SK-N-SH (cell line): Measurements from ENCODE around the gene SLC24A4. TPM values are rescaled to one million over a fixed set of nuclear protein-coding genes. Genes with fewer than 3 reads are reported as not detected.

Experiments used
- CTCF ChIA-PET: fragments of 300-600, 350-600 bp; formaldehyde crosslinking; extraction: SDS; loops from one replicate; lab custom pipeline; 2021; lab: Yijun Ruan, JAX
- POLR2A ChIA-PET: fragments of 350-600 bp; sonication (Branson Sonifier 250); formaldehyde crosslinking; extraction: SDS; loops from one replicate; lab custom pipeline; 2020; ENCODE audit warnings: antibody characterized with exemption, inconsistent platforms; lab: Yijun Ruan, JAX
- DNase-seq: peaks from one replicate; pipeline ENCODE4 v3.0.0; 2012
- H2AFZ ChIP-seq: fragments of 200-600 bp; sonication (generic); 2 replicates; pipeline ENCODE4 v1.8.1; 2016; ENCODE audit warnings: antibody characterized with exemption, mild to moderate bottlenecking, low read depth
- H3F3A ChIP-seq: fragments of 200-600 bp; sonication (generic); replicated peaks from 2 replicates; pipeline ENCODE3; 2016; ENCODE audit warnings: antibody characterized with exemption, mild to moderate bottlenecking; ENCODE audit not compliant: insufficient read depth
- H3K27ac ChIP-seq, 2 experiments: fragments of 200-500 bp in 1 of 2; fragments of 200-600 bp in 1 of 2; sonication (Bioruptor generic) in 1 of 2; sonication (generic), shearing (Covaris generic) in 1 of 2; 2 replicates each; pipeline versions ENCODE4 v1.5.1 to v1.6.1; 2014 to 2016; ENCODE audit warnings: low read depth in 2 of 2, inconsistent platforms in 1 of 2, low read length in 1 of 2, mild to moderate bottlenecking in 1 of 2, mixed read lengths in 1 of 2
- H3K27me3 ChIP-seq: fragments of 200-600 bp; sonication (generic), shearing (Covaris generic); 2 replicates; pipeline ENCODE4 v1.6.1; 2016; ENCODE audit warnings: mixed run types; ENCODE audit not compliant: insufficient read depth
- H3K36me3 ChIP-seq, 2 experiments: fragments of 200-500 bp in 1 of 2; fragments of 200-600 bp in 1 of 2; sonication (Bioruptor generic) in 1 of 2; sonication (generic) in 1 of 2; replicated peaks in 1 of 2; 2 replicates each; pipeline versions ENCODE3 to v1.5.1; 2014 to 2016; ENCODE audit warnings: low read length in 1 of 2, mild to moderate bottlenecking in 1 of 2; ENCODE audit not compliant: insufficient read depth in 2 of 2, control insufficient read depth in 1 of 2
- H3K4me1 ChIP-seq, 2 experiments: fragments of 200-500 bp in 1 of 2; fragments of 200-600 bp in 1 of 2; sonication (Bioruptor generic) in 1 of 2; sonication (generic), shearing (Covaris generic) in 1 of 2; 2 replicates each; pipeline versions ENCODE4 v1.5.1 to v1.6.1; 2014 to 2016; ENCODE audit warnings: low read depth in 1 of 2, low read length in 1 of 2, mixed run types in 1 of 2; ENCODE audit not compliant: insufficient read depth in 2 of 2, control insufficient read depth in 1 of 2
- H3K4me2 ChIP-seq: fragments of 200-600 bp; sonication (generic), shearing (Covaris generic); 2 replicates; pipeline ENCODE4 v1.6.1; 2017; ENCODE audit warnings: mixed run types
- H3K4me3 ChIP-seq, 2 experiments: fragments of 200-500 bp in 1 of 2; fragments of 200-600 bp in 1 of 2; sonication (Bioruptor generic) in 1 of 2; sonication (generic), shearing (Covaris generic) in 1 of 2; 2 replicates each; pipeline versions ENCODE4 v1.5.1 to v1.8.1; 2014 to 2016; ENCODE audit warnings: low read depth in 2 of 2, inconsistent platforms in 1 of 2, low read length in 1 of 2, mild to moderate bottlenecking in 1 of 2, mixed read lengths in 1 of 2, moderate library complexity in 1 of 2
- H3K79me2 ChIP-seq: fragments of 200-600 bp; sonication (generic); 2 replicates; pipeline ENCODE4 v1.8.1; 2017; ENCODE audit warnings: mild to moderate bottlenecking; ENCODE audit not compliant: insufficient read depth
- H3K9ac ChIP-seq: fragments of 200-600 bp; sonication (generic); 2 replicates; pipeline ENCODE4 v1.6.1; 2017; ENCODE audit warnings: mixed run types
- H3K9me2 ChIP-seq: fragments of 200-600 bp; sonication (generic); 2 replicates; pipeline ENCODE4 v1.6.1; 2017; ENCODE audit warnings: mixed run types
- H3K9me3 ChIP-seq: fragments of 200-600 bp; sonication (generic); 2 replicates; pipeline ENCODE4 v1.6.1; 2017; ENCODE audit warnings: mixed run types, mild to moderate bottlenecking, moderate library complexity
- H4K20me1 ChIP-seq: fragments of 200-600 bp; sonication (generic); 2 replicates; pipeline ENCODE4 v1.6.1; 2017; ENCODE audit warnings: mild to moderate bottlenecking, mixed run types; ENCODE audit not compliant: insufficient read depth
- CHD2 ChIP-seq: fragments of 150-350 bp; IDR thresholded peaks from 2 replicates; pipeline ENCODE4 v1.6.1; 2018; ENCODE audit warnings: low read length; ENCODE audit not compliant: partially characterized antibody
- EP300 ChIP-seq, 2 experiments: IDR thresholded peaks; 2 replicates each; pipeline versions ENCODE4 v1.4.0 to v1.6.1; 2012; ENCODE audit warnings: borderline replicate concordance in 1 of 2, low read depth in 1 of 2, low read length in 1 of 2
- FOXJ3 ChIP-seq: sonication (generic); formaldehyde crosslinking; IDR thresholded peaks from 2 replicates; pipeline ENCODE4 v1.5.1; 2020; ENCODE audit warnings: mild to moderate bottlenecking, missing genetic modification reagents
- FOXM1 ChIP-seq: IDR thresholded peaks from 2 replicates; pipeline ENCODE4 v1.4.0; 2012; ENCODE audit warnings: low read depth, mild to moderate bottlenecking
- GABPA ChIP-seq: IDR thresholded peaks from 2 replicates; pipeline ENCODE4 v1.4.0; 2012; ENCODE audit warnings: low read depth, mild to moderate bottlenecking
- POLR2AphosphoS5 ChIP-seq: IDR thresholded peaks from 2 replicates; pipeline ENCODE4 v1.6.1; 2012; ENCODE audit warnings: low read depth, low read length
- RXRA ChIP-seq: IDR thresholded peaks from 2 replicates; pipeline ENCODE4 v1.4.0; 2012; ENCODE audit warnings: low read depth, mild to moderate bottlenecking, borderline replicate concordance
- SIN3A ChIP-seq: IDR thresholded peaks from 2 replicates; pipeline ENCODE4 v1.6.1; 2012; ENCODE audit warnings: low read depth, mild to moderate bottlenecking, low read length, moderate library complexity, borderline replicate concordance
- SMC3 ChIP-seq: IDR thresholded peaks from 2 replicates; pipeline ENCODE4 v1.6.1; 2012; ENCODE audit warnings: low read depth, low read length, improper control_type of control experiment
- TAF1 ChIP-seq: IDR thresholded peaks from 2 replicates; pipeline ENCODE4 v1.6.1; 2012; ENCODE audit warnings: low read depth, mild to moderate bottlenecking, low read length, moderate library complexity, borderline replicate concordance
- YY1 ChIP-seq: IDR thresholded peaks from 2 replicates; pipeline ENCODE4 v1.4.0; 2012; ENCODE audit warnings: low read depth, mild to moderate bottlenecking
- WGBS: methylation state at CpG from one replicate; pipeline ENCODE4 v1.1.6; 2017; ENCODE audit warnings: low lambda C conversion rate; 5-methylcytosine and 5-hydroxymethylcytosine counted together
- polyA plus RNA-seq, 3 experiments: library from polyadenylated mRNA; depleted of rRNA; stranded (reverse); fragments of >200 nt; gene quantifications; 2 replicates each; pipeline ENCODE4 v1.2.3, GENCODE V29; 2012
- TF ChIP-seq, protein P1 (sequence below): IDR thresholded peaks from 2 replicates; pipeline ENCODE4 v1.6.1; 2012; ENCODE audit warnings: mild to moderate bottlenecking, low read depth, low read length, moderate library complexity
- TF ChIP-seq, protein P2 (sequence below): fragments of 200-600 bp; sonication (generic); IDR thresholded peaks from 2 replicates; pipeline ENCODE4 v1.6.1; 2017; ENCODE audit warnings: antibody characterized with exemption, mild to moderate bottlenecking, moderate library complexity

The SLC24A4 gene
- polyA plus RNA-seq, 1 of the 3 experiments (the other 2 are of a cell fraction) = 0.07 TPM

DNA sequence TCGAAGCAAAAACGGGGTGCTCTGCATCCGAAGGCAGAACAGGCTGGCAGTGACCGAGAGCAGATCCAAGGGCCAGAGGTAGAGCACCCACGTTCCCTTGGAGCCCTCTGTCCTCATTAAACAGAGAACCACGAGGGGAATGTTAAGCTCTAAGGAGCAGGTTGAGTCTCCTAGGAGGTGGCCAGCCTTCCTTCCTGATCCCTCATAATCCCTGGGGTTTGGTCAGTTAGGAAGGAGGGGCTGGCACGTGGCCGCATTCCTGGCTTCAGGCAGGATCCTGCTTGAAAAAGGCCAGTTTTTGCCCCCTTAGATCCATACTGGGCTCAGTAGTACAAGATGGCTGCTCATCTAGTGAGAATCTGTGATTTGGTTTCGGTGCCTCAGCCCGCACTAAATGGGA lies 57.2 kb downstream of the SLC24A4 start (continued):
- TF ChIP-seq CHD2 (no peak), TAF1 (no peak)

DNA sequence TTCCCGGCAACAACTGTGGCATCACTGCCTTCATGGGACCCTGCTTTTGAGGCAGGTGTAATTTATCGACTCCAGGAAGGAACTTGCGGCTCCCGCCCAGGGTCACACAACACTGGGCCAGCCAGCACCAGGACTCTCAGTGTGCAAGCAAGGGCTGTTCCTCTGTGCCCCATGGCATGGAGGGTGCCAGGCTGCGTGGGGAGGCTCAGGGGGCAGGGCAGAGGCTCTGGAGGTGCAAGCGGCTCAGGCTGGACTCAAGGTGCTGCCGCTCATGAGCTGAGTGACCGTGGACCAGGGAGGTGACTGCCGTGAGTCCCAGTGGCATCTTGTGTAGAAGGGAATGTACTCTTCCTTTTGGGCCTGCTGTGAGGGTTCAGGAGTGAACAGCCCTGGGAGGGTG lies 57.6 kb downstream of the SLC24A4 start:
- Histone ChIP-seq H2AFZ (no peak overlapping the region), H4K20me1 (no peaks in the 10 kb centered on the region), H3K27me3 (peaks cover 62% of the 10 kb centered on the region), H3K79me2 (no peaks in the 10 kb centered on the region), H3K27ac (no peak overlapping the region), H3K9me3 (no peaks in the 10 kb centered on the region), H3K9ac (no peak overlapping the region), H3K9me2 (no peaks in the 10 kb centered on the region), H3K4me3 (no peak overlapping the region), H3K4me1 (no peaks in the 10 kb centered on the region), H3K36me3 (no peaks in the 10 kb centered on the region), H3K4me2 (no peak overlapping the region), H3F3A (no peaks in the 10 kb centered on the region)
- DNase-seq = no peak
- TF ChIP-seq GABPA (no peak), SMC3 (no peak), SIN3A (no peak), EP300 (IDR thresholded peaks at IDR 0.05; ENCODE audit: borderline replicate concordance in 1 of 2, low read depth in 1 of 2, low read length in 1 of 2) (no peak), FOXM1 (no peak), RXRA (no peak), FOXJ3 (CRISPR knock-in tag) (no peak)
- TF ChIP-seq, protein P1, sequence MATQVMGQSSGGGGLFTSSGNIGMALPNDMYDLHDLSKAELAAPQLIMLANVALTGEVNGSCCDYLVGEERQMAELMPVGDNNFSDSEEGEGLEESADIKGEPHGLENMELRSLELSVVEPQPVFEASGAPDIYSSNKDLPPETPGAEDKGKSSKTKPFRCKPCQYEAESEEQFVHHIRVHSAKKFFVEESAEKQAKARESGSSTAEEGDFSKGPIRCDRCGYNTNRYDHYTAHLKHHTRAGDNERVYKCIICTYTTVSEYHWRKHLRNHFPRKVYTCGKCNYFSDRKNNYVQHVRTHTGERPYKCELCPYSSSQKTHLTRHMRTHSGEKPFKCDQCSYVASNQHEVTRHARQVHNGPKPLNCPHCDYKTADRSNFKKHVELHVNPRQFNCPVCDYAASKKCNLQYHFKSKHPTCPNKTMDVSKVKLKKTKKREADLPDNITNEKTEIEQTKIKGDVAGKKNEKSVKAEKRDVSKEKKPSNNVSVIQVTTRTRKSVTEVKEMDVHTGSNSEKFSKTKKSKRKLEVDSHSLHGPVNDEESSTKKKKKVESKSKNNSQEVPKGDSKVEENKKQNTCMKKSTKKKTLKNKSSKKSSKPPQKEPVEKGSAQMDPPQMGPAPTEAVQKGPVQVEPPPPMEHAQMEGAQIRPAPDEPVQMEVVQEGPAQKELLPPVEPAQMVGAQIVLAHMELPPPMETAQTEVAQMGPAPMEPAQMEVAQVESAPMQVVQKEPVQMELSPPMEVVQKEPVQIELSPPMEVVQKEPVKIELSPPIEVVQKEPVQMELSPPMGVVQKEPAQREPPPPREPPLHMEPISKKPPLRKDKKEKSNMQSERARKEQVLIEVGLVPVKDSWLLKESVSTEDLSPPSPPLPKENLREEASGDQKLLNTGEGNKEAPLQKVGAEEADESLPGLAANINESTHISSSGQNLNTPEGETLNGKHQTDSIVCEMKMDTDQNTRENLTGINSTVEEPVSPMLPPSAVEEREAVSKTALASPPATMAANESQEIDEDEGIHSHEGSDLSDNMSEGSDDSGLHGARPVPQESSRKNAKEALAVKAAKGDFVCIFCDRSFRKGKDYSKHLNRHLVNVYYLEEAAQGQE = no peak
- WGBS = 53% methylated on average over 6 of the region's 9 CpGs
- ChIA-PET POLR2A (no interaction called here), CTCF (no interaction called here)

DNA sequence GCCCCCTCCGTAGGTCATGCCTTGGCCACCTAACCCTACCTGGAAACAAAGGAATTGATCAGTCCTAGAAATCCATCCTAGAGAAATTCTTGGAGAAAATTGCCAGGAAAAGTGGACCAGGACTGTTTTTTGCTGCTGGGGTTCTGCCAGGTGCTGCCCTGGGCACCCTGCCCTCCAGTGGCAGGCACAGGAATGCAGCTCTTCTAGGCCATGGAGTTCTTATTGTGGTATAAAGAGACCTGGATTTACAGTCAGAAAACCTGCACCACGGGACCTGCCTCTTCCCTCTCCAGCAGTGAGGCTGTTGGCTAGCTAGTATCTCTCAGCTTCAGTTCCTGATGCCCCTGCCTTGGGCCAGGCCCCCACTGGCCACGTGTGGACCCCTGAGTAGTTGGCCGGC lies 59.7 kb downstream of the SLC24A4 start:
- H3K9ac ChIP-seq = no peak overlapping the region
- peaks cover 64% of the 10 kb centered on the region for H3K27me3 ChIP-seq
- WGBS = 15% methylated on average over 4 of the region's 4 CpGs
- H3K4me3 ChIP-seq = no peak overlapping the region
- TF ChIP-seq, protein P2, sequence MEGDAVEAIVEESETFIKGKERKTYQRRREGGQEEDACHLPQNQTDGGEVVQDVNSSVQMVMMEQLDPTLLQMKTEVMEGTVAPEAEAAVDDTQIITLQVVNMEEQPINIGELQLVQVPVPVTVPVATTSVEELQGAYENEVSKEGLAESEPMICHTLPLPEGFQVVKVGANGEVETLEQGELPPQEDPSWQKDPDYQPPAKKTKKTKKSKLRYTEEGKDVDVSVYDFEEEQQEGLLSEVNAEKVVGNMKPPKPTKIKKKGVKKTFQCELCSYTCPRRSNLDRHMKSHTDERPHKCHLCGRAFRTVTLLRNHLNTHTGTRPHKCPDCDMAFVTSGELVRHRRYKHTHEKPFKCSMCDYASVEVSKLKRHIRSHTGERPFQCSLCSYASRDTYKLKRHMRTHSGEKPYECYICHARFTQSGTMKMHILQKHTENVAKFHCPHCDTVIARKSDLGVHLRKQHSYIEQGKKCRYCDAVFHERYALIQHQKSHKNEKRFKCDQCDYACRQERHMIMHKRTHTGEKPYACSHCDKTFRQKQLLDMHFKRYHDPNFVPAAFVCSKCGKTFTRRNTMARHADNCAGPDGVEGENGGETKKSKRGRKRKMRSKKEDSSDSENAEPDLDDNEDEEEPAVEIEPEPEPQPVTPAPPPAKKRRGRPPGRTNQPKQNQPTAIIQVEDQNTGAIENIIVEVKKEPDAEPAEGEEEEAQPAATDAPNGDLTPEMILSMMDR = peak; percentile 56
- TF ChIP-seq YY1 = no peak
- TF ChIP-seq POLR2AphosphoS5 = no peak
- TF ChIP-seq SMC3 = peak; percentile 9; the same call in 1 of the 2 replicates
- TF ChIP-seq, all 33 proteins: peak for 2
- H3K9me2 ChIP-seq = no peaks in the 10 kb centered on the region
- no peaks in the 10 kb centered on the region for H4K20me1 ChIP-seq
- no peak overlapping the region for H3K4me2 ChIP-seq
- no peaks in the 10 kb centered on the region for H3F3A ChIP-seq
- no peak overlapping the region for H2AFZ ChIP-seq
- no peaks in the 10 kb centered on the region for H3K4me1 ChIP-seq
- H3K9me3 ChIP-seq = no peaks in the 10 kb centered on the region
- CTCF ChIA-PET = interaction anchor here (0.9 kb wide), 1 partner anchor 11 kb away, joined by 6 read pairs; no protein-coding TSS in a partner anchor
- no peaks in the 10 kb centered on the region for H3K79me2 ChIP-seq
- no peak overlapping the region for H3K27ac ChIP-seq
- no peak for DNase-seq
- H3K36me3 ChIP-seq = no peaks in the 10 kb centered on the region
- POLR2A ChIA-PET = no interaction called here
